ENCODE data around the gene KCNQ1.

The KCNQ1 gene

GRCh38 chr11:2661173-2662023, 216.6 kb downstream of the KCNQ1 start:
- no peak for DNase-seq

- no peak for DNase-seq
Measured at GRCh38 chr11:2662024-2662312, 217.2 kb downstream of the KCNQ1 start.

- DNase-seq, result no peak
Measured at GRCh38 chr11:2662430-2663299, 217.9 kb downstream of the KCNQ1 start.

GRCh38 chr11:2663506-2663905, 218.7 kb downstream of the KCNQ1 start:
- DNase-seq, result no peak

- DNase-seq, result no peak
Measured at GRCh38 chr11:2663915-2664314, 219.1 kb downstream of the KCNQ1 start.

- DNase-seq, result no peak
Measured at GRCh38 chr11:2664376-2664775, 219.6 kb downstream of the KCNQ1 start.

- no peak for DNase-seq
Measured at GRCh38 chr11:2664791-2665525, 220.2 kb downstream of the KCNQ1 start.

GRCh38 chr11:2665526-2666400, 221.0 kb downstream of the KCNQ1 start:
- DNase-seq, result no peak

- no peak for DNase-seq
Measured at GRCh38 chr11:2666401-2666741, 221.6 kb downstream of the KCNQ1 start.

- no peak for DNase-seq
Measured at GRCh38 chr11:2666828-2667570, 222.2 kb downstream of the KCNQ1 start.

- DNase-seq, result no peak
Measured at GRCh38 chr11:2667940-2668339, 223.1 kb downstream of the KCNQ1 start.

GRCh38 chr11:2668876-2669275, 224.1 kb downstream of the KCNQ1 start:
- DNase-seq, result no peak

- DNase-seq, result no peak
Measured at GRCh38 chr11:2669634-2670469, 225.0 kb downstream of the KCNQ1 start.

GRCh38 chr11:2670541-2671100, 225.8 kb downstream of the KCNQ1 start:
- no peak for DNase-seq

GRCh38 chr11:2671748-2672147, 226.9 kb downstream of the KCNQ1 start:
- DNase-seq, result no peak

- DNase-seq, result no peak
Measured at GRCh38 chr11:2672553-2673249, 227.9 kb downstream of the KCNQ1 start.

- DNase-seq, result no peak
Measured at GRCh38 chr11:2673250-2673610, 228.4 kb downstream of the KCNQ1 start.

GRCh38 chr11:2673871-2674471, 229.2 kb downstream of the KCNQ1 start:
- no peak for DNase-seq

All from amygdala (tissue), 56 donors.